ENCODE measurements around the gene GLDN.

DNA sequence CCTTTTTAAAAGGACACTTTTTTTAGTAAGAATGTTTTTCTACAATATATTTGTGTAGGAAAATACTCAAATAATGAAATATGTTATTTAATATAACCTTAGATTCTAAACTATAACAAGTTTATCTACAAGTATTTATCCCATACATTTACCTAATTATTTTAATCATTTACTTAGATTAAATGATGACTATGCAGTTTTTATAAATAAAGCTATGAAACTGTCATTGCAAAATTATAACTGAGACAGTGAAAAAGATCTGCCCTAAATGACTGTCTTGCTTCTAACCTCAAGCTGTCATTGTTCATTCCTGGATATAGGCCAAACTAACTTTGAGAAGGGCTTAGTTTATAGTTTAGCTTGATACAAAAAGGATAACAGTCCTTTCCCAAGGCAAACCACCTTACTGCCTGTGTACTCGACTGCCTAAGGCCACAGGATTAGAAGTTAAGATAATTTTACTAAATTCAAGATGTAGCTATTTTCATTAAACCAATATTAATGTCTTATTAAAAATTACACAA is 84.1 kb downstream of the GLDN start:
- TF ChIP-seq CTCF (IDR thresholded peaks at IDR 0.05) (no peak), POLR2A (IDR thresholded peaks at IDR 0.05) (no peak), EP300 (IDR thresholded peaks at IDR 0.05; ENCODE audit: low read depth) (no peak), POLR2AphosphoS5 (IDR thresholded peaks at IDR 0.05) (no peak)

All from transverse colon (tissue), 4 donors.